Astrocyte of the hippocampus (primary cell): Measurements from ENCODE around the gene CST3.
A peak's percentile ranks its signal among the peaks of the same experiment; 100 is the strongest.
"Not testable (repeated sequence)": the region's sequence is repeated elsewhere in the genome, so short reads cannot be mapped to it uniquely, and the experiment has no call there.

ENCODE experiments used
- DNase-seq: peaks from one replicate; pipeline ENCODE4 v3.0.0; 2011; ENCODE audit warnings: low read depth, low spot score

The CST3 gene

GRCh38 chr20:23637282-23638221, at the start of gene CST3:
Gene CST3 (minus strand): TSS chr20:23637955. CDS start chr20:23637862, 93 bp downstream.
- DNase-seq, result peak; percentile 94

GRCh38 chr20:23686046-23686750, 48.4 kb upstream of the CST3 start:
- DNase-seq, result no peak

GRCh38 chr20:23685529-23685896, 47.8 kb upstream of the CST3 start:
- DNase-seq, result not testable (repeated sequence)

GRCh38 chr20:23684261-23684660, 46.5 kb upstream of the CST3 start:
- DNase-seq, result no peak

- no peak for DNase-seq
These were observed 46.1 kb upstream of the CST3 start for GRCh38 chr20:23683807-23684206.

GRCh38 chr20:23683281-23683680, 45.5 kb upstream of the CST3 start:
- DNase-seq, result no peak

GRCh38 chr20:23680146-23680545, 42.4 kb upstream of the CST3 start:
- DNase-seq, result no peak

- no peak for DNase-seq
These were observed 41.7 kb upstream of the CST3 start for GRCh38 chr20:23679133-23680092.

GRCh38 chr20:23673209-23673608, 35.5 kb upstream of the CST3 start:
- DNase-seq, result no peak

GRCh38 chr20:23672158-23672557, 34.4 kb upstream of the CST3 start:
- DNase-seq, result no peak

GRCh38 chr20:23671479-23671878, 33.7 kb upstream of the CST3 start:
- no peak for DNase-seq

GRCh38 chr20:23670361-23670760, 32.6 kb upstream of the CST3 start:
- no peak for DNase-seq

- no peak for DNase-seq
These were observed 32.1 kb upstream of the CST3 start for GRCh38 chr20:23669866-23670265.

GRCh38 chr20:23669327-23669726, 31.6 kb upstream of the CST3 start:
- no peak for DNase-seq

GRCh38 chr20:23668477-23668951, 30.8 kb upstream of the CST3 start:
- DNase-seq, result peak; percentile 68

- DNase-seq, result no peak
These were observed 29.9 kb upstream of the CST3 start for GRCh38 chr20:23667666-23668065.

GRCh38 chr20:23666698-23667097, 28.9 kb upstream of the CST3 start:
- DNase-seq, result no peak

- DNase-seq, result no peak
These were observed 28.4 kb upstream of the CST3 start for GRCh38 chr20:23666189-23666588.

GRCh38 chr20:23664954-23665353, 27.2 kb upstream of the CST3 start:
- no peak for DNase-seq

GRCh38 chr20:23664046-23664445, 26.3 kb upstream of the CST3 start:
- not testable (repeated sequence) for DNase-seq

- no peak for DNase-seq
These were observed 25.4 kb upstream of the CST3 start for GRCh38 chr20:23663180-23663579.
